Dendritic cell treated with granulocyte-macrophage colony-stimulating factor and Interleukin-4, amounts not matched to agents 40 ng/mL and 50 ng/mL, for 4 days (primary cell): ENCODE results near the gene TXK.
"Not testable (repeated sequence)": the region's sequence is repeated elsewhere in the genome, so short reads cannot be mapped to it uniquely, and the experiment has no call there.

Source experiments
- H3K27ac Mint-ChIP-seq: one replicate; pipeline ENCODE4 v1.8.0; 2022; ENCODE audit warnings: mild to moderate bottlenecking, mixed read lengths
- H3K27me3 Mint-ChIP-seq: one replicate; pipeline ENCODE4 v1.8.0; 2022; ENCODE audit warnings: mild to moderate bottlenecking, mixed read lengths
- H3K36me3 Mint-ChIP-seq: one replicate; pipeline ENCODE4 v1.8.0; 2022; ENCODE audit warnings: low read depth, mixed read lengths
- H3K4me1 Mint-ChIP-seq: one replicate; pipeline ENCODE4 v1.8.0; 2022; ENCODE audit warnings: low read depth, mixed read lengths
- H3K4me3 Mint-ChIP-seq: one replicate; pipeline ENCODE4 v1.8.0; 2022; ENCODE audit warnings: mild to moderate bottlenecking, moderate library complexity, mixed read lengths
- H3K9me3 Mint-ChIP-seq: one replicate; pipeline ENCODE4 v1.8.0; 2022; ENCODE audit warnings: mixed read lengths
- intact Hi-C: fragments of 100-400 bp; cut with micrococcal nuclease; formaldehyde crosslinking; loops from one replicate; pipeline ENCODE4 v1.15.0; 2022

Gene TXK

GRCh38 chr4:48134081-48134480 lies at the start of gene TXK:
Gene TXK, minus strand, starts transcription at chr4:48134250. Its CDS starts 80 bp downstream, at chr4:48134170.
- H3K4me1 Mint-ChIP-seq, result peaks cover 10% of the 10 kb centered on the region
- intact Hi-C loops, result no loop called here
- no peak within 1 kb of the TSS for H3K27ac Mint-ChIP-seq
- no peak within 1 kb of the TSS for H3K4me3 Mint-ChIP-seq
- H3K36me3 Mint-ChIP-seq, result peaks cover 51% of the 10 kb centered on the region
- H3K27me3 Mint-ChIP-seq, result no peaks in the 10 kb centered on the region
- H3K9me3 Mint-ChIP-seq, result no peaks in the 10 kb centered on the region

DNA sequence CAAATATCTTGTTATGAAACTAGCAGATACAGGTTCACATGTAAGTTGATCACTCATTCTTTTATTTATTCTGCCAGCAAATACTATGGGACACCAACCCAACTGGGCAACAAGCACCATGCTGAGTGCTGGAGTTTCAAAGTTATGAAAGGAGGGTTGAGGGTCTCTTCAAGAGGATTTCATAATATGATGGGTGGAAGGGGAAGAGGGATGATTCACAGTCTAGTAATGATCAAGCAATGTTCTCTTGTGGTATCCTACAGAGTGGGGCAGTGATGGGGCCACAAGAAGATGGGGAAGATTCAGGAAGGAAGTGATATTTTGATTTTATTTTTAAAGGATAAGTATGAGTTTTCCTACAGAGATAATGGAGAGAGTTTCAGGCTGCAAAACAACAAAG lies 46.2 kb upstream of the TXK start:
- peaks cover 8% of the 10 kb centered on the region for H3K36me3 Mint-ChIP-seq

GRCh38 chr4:48178931-48179330 lies 44.9 kb upstream of the TXK start:
- Mint-ChIP-seq H3K9me3 (no peaks in the 10 kb centered on the region), H3K4me3 (no peak overlapping the region), H3K36me3 (peaks cover 13% of the 10 kb centered on the region), H3K27ac (no peak overlapping the region), H3K4me1 (peaks cover 26% of the 10 kb centered on the region), H3K27me3 (no peaks in the 10 kb centered on the region)
- intact Hi-C loops, result no loop called here

More for the DNA sequence above, 46.2 kb upstream of the TXK start:
- no peak overlapping the region for H3K27ac Mint-ChIP-seq
- H3K9me3 Mint-ChIP-seq, result no peaks in the 10 kb centered on the region
- peaks cover 23% of the 10 kb centered on the region for H3K4me1 Mint-ChIP-seq
- no peak overlapping the region for H3K4me3 Mint-ChIP-seq
- intact Hi-C loops, result no loop called here
- no peaks in the 10 kb centered on the region for H3K27me3 Mint-ChIP-seq

DNA sequence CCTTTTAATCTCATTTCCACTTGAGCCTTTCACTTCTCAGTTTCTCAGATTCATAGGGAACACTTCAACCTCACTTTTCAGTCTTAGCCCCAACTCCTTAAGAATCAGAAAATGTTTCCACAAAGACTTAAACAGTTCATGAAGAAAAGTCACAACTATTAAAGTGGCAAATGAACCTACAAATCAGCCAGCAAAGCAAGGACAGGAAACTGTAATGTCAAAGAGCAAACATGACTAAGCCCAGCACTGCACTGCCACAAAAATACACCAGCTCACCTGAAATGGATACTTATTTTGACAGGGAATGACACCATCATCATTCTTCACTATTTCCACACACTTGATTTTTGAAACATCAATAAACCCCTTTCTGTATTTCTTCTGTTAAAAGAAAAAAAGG lies 41.8 kb upstream of the TXK start:
- intact Hi-C loops, result no loop called here

GRCh38 chr4:48175328-48175727 lies 41.3 kb upstream of the TXK start:
- intact Hi-C loops, result no loop called here
- Mint-ChIP-seq H3K27me3 (no peaks in the 10 kb centered on the region), H3K4me3 (no peak overlapping the region), H3K9me3 (no peaks in the 10 kb centered on the region), H3K4me1 (peaks cover 19% of the 10 kb centered on the region), H3K27ac (no peak overlapping the region), H3K36me3 (peaks cover 13% of the 10 kb centered on the region)

More for the DNA sequence above, 41.8 kb upstream of the TXK start:
- H3K36me3 Mint-ChIP-seq, result peaks cover 13% of the 10 kb centered on the region
- H3K4me1 Mint-ChIP-seq, result peaks cover 24% of the 10 kb centered on the region
- H3K4me3 Mint-ChIP-seq, result no peak overlapping the region
- no peaks in the 10 kb centered on the region for H3K27me3 Mint-ChIP-seq
- H3K27ac Mint-ChIP-seq, result no peak overlapping the region
- no peaks in the 10 kb centered on the region for H3K9me3 Mint-ChIP-seq

DNA sequence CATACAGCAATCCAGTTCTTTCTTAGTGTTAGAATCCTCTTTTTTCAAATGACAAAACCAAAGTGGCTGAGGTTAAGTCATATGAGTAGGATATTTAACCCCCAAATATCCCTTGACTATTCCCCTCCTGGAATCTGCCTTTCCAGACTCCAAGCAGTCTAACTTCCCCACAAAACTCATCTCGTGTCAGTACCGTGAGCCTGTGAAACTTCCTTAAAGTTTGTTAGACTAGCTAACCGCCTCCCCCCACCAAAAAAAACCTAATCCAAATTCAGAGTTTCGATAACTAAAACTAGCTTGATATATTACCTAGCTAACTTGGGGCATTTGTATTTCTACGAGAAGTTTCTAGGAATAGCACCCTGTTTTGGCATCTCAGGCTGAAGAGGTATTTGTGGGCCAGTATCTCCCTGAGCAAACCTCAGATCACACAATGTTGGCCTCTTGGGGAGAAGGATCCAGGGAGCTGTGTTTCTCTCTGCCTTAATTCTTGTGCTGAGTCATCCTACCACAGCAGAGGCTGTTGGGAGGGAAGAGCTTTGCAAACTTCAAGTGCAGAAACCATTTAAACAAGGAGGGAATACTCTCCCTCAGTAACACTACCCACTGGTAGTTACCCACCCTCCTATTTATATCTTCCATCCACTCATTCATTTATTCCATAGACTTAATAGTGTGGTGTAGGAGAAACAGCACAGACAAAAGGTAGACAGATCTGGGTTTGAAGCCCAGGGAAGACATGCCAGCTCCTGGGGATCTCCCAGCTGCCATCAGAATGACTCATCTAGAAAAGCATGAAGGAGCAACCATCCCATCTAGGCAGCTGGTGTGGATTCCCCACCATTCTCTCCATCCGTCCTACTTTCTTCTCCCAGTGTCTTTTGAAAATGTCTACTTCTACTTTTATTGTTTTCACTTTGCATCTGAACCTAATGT lies 39.3 kb upstream of the TXK start:
- peak overlapping the region; percentile 73 for H3K27ac Mint-ChIP-seq
- no peaks in the 10 kb centered on the region for H3K9me3 Mint-ChIP-seq
- intact Hi-C loops, result loop anchor here (5.0 kb wide), 1 partner anchor 34 kb away; no protein-coding TSS in a partner anchor
- peaks cover 14% of the 10 kb centered on the region for H3K36me3 Mint-ChIP-seq
- H3K27me3 Mint-ChIP-seq, result no peaks in the 10 kb centered on the region
- peaks cover 22% of the 10 kb centered on the region for H3K4me1 Mint-ChIP-seq
- H3K4me3 Mint-ChIP-seq, result no peak overlapping the region

GRCh38 chr4:48172651-48173050 lies 38.6 kb upstream of the TXK start:
- Mint-ChIP-seq H3K27me3 (no peaks in the 10 kb centered on the region), H3K36me3 (peaks cover 21% of the 10 kb centered on the region), H3K9me3 (no peaks in the 10 kb centered on the region), H3K4me1 (peaks cover 22% of the 10 kb centered on the region), H3K4me3 (no peak overlapping the region), H3K27ac (peak overlapping the region; percentile 73)
- intact Hi-C loops, result loop anchor here (5.0 kb wide), 1 partner anchor 35 kb away; no protein-coding TSS in a partner anchor

DNA sequence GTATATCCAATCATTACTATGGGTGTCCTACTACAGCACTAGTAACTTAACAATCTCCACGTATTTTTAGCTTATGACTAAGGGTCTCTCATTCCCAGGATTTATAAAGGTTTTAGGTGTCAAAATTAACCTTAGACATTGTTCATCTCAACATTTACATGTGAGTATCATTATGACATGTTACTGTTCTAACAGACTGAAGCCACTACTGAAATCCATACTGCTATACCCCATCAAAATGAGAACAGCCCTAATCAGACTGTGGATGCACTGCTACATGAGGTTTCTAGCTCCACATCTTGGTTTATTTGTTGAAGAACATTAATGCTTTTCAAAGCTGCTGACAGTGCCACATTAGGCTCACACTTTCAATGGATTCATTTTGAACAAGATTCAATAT lies 35.6 kb upstream of the TXK start:
- intact Hi-C loops, result loop anchor here (5.0 kb wide), 1 partner anchor 38 kb away; no protein-coding TSS in a partner anchor
- H3K9me3 Mint-ChIP-seq, result no peaks in the 10 kb centered on the region
- H3K4me3 Mint-ChIP-seq, result no peak overlapping the region
- H3K27ac Mint-ChIP-seq, result no peak overlapping the region
- peaks cover 22% of the 10 kb centered on the region for H3K4me1 Mint-ChIP-seq
- H3K36me3 Mint-ChIP-seq, result peaks cover 26% of the 10 kb centered on the region
- H3K27me3 Mint-ChIP-seq, result no peaks in the 10 kb centered on the region

GRCh38 chr4:48167538-48168263 lies 33.7 kb upstream of the TXK start:
- Mint-ChIP-seq H3K4me1 (peaks cover 7% of the 10 kb centered on the region), H3K4me3 (no peak overlapping the region), H3K27ac (no peak overlapping the region), H3K36me3 (peaks cover 28% of the 10 kb centered on the region), H3K27me3 (no peaks in the 10 kb centered on the region), H3K9me3 (no peaks in the 10 kb centered on the region)
- intact Hi-C loops, result no loop called here

DNA sequence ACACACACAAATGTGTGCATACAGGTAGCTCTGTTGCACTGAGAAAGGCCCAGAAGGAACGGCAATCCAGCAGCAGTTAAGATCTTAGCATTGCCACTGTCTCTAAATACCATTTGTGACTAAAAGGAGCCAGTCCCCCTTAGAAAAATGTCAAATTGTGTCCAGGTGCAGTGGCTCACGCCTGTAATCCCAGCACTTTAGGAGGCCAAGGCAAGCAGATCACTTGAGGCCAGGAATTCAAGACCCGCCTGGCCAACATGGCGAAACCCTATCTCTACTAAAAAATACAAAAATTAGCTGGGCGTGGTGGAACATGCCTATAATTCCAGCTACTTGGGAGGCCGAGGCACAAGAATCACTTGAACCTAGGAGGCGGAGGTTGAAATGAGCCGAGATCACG lies 30.5 kb upstream of the TXK start:
- Mint-ChIP-seq H3K36me3 (peaks cover 45% of the 10 kb centered on the region), H3K4me1 (peaks cover 17% of the 10 kb centered on the region)
- H3K27ac Mint-ChIP-seq, H3K27me3 Mint-ChIP-seq, intact Hi-C loops, H3K4me3 Mint-ChIP-seq, H3K9me3 Mint-ChIP-seq: not testable (repeated sequence)

DNA sequence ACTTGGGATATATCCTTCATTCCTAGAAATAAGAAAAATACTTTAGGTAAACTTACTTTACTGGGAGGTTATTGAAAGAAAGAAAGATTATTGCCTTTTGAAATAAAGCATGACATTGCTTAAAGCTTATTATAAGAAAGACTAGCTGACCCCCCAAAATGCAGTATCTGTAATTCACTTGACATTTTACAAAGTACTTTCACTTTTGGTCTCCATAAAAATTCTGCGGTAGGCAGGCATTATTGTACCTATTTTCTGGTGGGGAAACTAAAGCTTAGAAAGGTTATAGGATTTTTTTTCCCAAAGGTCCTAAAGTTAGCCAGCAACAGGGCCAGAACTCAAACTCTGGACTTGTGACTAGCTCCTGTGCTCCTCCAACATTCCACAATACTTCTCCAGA lies 29.7 kb upstream of the TXK start:
- Mint-ChIP-seq H3K27me3 (no peaks in the 10 kb centered on the region), H3K36me3 (peaks cover 53% of the 10 kb centered on the region), H3K4me3 (no peak overlapping the region), H3K9me3 (no peaks in the 10 kb centered on the region), H3K4me1 (peaks cover 10% of the 10 kb centered on the region), H3K27ac (no peak overlapping the region)
- intact Hi-C loops, result no loop called here

DNA sequence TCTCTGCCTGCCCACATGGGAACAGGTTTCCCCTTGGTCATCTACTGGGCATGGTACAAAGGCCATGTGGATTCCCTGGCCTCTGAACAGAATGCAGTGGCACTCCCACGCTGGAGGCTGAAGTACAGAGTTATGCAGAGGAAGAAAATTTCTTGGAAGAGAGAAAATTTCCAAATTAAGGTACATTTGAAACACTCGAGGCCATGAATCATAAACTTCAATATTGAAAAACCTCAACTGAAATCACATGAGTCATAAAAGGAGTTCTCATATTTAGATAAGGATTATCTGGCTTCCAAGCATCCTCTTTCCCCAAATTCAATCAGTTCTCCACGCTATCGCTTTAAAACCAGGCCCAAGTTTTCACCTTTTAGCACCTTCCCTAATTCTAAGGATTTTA lies 28.1 kb upstream of the TXK start:
- H3K27me3 Mint-ChIP-seq, result no peaks in the 10 kb centered on the region
- H3K4me3 Mint-ChIP-seq, result no peak overlapping the region
- peaks cover 6% of the 10 kb centered on the region for H3K9me3 Mint-ChIP-seq
- peaks cover 57% of the 10 kb centered on the region for H3K36me3 Mint-ChIP-seq
- intact Hi-C loops, result no loop called here
- H3K4me1 Mint-ChIP-seq, result peaks cover 10% of the 10 kb centered on the region
- H3K27ac Mint-ChIP-seq, result no peak overlapping the region

DNA sequence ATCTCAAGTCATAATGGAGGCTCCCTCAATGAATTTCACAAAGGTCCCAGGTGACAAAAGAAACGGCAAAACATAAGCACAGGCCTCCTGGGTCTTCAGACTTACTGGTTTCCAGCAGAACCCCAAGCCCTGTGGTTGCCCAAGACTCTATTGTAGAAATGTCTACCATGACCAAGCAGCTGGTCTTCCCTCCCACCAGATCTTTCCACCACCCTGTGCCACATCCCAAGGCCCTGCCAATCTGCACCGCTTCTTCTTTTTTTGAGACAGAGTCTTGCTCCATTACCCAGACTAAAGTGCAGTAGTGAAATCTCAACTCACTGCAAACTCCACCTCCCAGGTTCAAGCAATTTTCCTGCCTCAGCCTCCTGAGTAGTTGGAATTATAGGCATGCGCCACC lies 23.2 kb upstream of the TXK start:
- intact Hi-C loops, result no loop called here
- Mint-ChIP-seq H3K27me3 (no peaks in the 10 kb centered on the region), H3K9me3 (peaks cover 18% of the 10 kb centered on the region), H3K36me3 (peaks cover 79% of the 10 kb centered on the region), H3K27ac (no peak overlapping the region), H3K4me1 (peaks cover 6% of the 10 kb centered on the region), H3K4me3 (no peak overlapping the region)

DNA sequence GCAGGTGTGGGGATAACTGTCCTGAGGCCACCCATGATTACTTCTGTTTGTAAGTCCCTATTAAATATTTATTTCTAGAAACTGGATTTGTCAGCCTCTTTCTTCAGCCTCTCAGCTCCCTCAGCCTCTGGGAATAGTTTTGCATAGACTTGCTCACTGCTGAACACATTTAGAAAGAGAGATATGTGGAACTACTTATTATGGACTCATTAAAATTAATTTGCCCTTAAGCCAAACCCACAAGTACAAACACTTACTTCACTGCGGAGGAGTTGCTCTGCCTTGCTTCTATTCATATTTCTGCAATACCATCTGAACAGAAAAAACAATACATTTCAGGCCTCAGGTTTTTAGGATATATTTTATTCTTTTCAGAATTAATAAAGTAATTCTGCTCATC lies 22.4 kb upstream of the TXK start:
- H3K4me1 Mint-ChIP-seq, result no peaks in the 10 kb centered on the region
- no peaks in the 10 kb centered on the region for H3K27me3 Mint-ChIP-seq
- no peak overlapping the region for H3K4me3 Mint-ChIP-seq
- peaks cover 78% of the 10 kb centered on the region for H3K36me3 Mint-ChIP-seq
- H3K9me3 Mint-ChIP-seq, result peaks cover 18% of the 10 kb centered on the region
- intact Hi-C loops, result no loop called here
- no peak overlapping the region for H3K27ac Mint-ChIP-seq
